Tongue (tissue), 2 donors: ENCODE measurements around the gene ATRNL1. TPM values are rescaled to one million over a fixed set of nuclear protein-coding genes. Genes with fewer than 3 reads are reported as not detected.
A peak's percentile ranks its signal among the peaks of the same experiment; 100 is the strongest.

Experiments used
- DNase-seq: peaks from one replicate; pipeline ENCODE4 v3.0.0-alpha.2; 2015
- total RNA-seq: library from RNA; depleted of rRNA; stranded (reverse); fragments of >200 nt; gene quantifications from one replicate; pipeline ENCODE4 v1.2.3, GENCODE V29; 2014

The ATRNL1 gene
- total RNA-seq, 1 donor from 2014 or later: 11.7 TPM

DNA sequence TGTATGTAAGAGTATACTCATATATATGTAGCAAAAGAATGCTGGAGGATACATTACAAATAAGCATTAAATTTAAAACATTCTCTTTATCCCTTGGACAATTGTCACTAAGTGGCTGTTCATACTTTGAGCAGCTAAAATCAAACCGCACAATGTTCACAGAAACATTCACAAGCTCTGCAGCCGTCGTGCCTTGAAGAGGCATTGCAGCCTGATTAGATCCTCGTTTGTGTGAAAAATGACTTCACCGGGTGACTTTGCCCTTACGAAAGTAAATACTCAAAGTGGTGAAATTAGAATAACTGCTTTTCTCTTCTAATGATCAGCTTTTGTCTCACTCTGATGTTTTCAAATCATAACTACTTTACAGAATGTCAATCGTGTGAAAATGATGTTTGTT lies 860.8 kb downstream of the ATRNL1 start:
- no peak for DNase-seq

DNA sequence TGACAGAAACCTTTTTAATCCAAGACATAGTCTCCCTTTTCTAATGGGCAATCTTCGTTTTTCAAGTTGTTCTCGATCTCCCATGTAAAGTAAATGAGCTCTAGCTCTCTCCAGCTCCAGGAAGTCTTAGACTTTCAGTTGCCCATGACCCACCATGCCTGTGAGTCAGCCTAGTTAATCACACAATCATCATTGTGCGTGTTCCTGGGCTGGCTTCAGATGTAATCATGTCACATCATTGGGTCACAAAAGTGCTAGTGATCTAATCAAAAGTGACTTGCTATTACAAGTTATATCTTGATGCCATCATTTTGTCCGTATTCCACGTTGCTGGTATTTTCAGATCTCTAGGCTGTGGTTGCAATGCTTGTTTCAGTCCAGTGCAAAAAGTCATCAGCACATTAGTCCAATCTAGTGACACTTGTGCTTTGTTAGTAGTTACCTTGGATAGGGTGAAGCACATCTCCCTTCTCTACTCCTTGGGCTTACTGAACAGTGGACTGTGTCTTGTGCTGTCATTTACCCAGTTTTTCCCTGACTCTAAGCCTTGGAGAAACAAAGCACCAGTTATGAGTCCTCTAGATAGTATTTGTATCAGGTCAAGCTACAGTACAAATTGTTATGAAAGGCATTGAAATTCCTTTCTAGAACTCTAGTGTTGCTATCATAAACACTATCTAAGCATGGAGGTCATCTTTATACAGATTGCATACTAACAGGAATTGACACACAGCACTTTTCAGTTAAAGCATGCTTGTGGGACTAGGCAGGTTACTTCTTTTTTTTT lies 863.3 kb downstream of the ATRNL1 start:
- no peak for DNase-seq

DNA sequence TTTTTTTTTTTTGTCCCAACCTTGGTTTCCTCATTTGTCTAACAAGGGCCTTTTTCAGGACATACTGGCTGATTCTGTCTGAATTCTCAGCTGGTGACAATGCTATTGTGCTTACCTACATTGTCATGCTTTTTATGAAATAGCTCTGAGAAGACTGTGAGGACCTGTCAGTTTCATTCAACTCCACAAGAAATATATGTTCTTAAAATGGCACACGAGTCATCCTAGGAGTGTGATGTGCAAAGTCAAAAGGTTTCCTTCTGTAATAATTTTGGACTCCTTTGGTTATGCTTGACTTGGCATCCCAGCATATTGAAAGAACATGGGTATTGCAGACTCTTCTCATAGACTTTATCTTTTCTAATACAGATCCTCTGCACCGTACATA lies 863.8 kb downstream of the ATRNL1 start:
- DNase-seq: no peak

DNA sequence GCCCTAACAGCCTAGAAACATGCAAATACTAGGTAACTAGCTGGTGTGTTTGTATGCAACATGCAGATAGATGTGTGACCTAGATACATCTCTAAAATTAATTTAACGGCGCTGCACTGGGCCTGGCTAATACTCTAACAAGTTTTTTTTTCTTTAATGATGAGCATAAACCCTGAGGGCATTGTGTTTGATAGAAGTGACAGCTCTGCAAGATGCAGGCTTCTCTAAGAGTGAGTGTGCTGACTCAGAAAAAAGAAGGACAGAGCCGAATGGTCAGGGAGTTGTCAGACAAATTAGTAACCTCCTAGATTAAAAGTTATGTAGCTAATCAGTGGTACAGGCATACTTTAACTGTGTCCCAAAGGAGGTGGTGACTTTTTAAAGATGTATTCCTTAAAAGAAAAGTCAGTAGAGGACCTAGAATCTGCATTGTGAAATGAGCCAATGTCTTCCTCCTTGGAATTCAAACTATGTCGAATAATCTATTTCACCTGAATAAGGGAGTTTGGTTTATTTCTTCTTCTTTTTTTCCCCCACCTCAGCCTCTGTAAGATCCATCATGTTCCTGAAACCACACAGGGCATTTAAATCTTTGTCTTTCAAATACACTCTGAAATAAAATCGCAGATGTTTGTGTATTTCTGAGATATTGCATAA lies 864.7 kb downstream of the ATRNL1 start:
- DNase-seq: no peak

DNA sequence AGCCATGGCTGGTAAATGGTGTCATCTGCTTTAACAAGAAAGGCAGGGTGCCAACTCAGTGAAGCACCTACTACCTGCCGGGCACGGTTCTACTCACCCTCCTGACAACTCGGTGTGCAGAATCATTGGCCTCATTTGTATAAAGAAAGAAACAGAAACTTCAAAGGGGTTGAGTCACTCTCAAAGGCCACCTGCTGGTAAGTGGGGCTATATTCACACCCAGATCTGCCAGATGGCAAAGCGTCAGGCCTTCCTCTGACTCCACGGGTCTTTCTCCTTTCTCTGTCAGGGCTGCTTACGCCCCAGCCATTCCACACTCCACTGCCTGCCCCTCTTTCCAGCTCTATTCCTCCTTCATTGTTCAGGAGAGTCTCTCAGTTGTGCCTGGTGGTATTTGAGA lies 870.7 kb downstream of the ATRNL1 start:
- DNase-seq: no peak

DNA sequence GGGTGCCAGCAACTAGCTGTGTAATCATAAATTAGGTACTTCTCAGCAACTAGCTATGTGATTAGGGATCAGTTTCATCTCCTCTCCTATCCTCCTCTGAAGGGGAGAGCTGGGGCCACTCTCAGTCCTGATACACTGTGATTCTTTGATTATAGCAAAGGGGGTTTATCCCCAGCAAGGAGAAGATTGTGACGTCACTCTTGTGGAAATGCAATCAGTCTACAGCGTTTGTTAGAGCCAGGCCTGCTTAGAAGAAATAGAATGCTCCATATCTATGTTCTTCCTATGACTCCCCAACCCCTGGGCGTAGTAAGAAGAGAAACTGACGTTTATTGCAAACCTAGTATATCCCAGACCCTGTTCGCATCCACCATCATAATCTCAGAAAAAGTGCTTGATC lies 871.7 kb downstream of the ATRNL1 start:
- no peak for DNase-seq

DNA sequence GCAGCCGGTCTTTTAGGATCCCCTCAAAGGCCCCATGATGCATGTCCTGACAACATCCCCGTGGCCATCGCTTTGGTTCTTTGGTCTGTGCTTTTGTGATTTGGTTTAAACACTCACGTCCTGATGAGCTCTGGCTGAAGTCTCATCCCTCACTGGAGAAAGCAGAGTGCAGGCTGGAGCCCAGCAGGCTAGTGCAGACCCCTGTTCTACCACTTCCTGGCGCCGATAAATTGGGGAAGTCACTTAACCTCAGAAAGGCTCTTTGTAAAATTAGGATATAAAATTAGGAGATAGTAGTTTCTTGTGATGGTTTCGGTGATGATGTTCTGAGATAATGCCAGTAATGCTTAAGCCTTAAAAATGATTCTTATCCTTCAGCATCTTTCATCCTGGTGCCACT lies 872.2 kb downstream of the ATRNL1 start:
- DNase-seq: no peak

DNA sequence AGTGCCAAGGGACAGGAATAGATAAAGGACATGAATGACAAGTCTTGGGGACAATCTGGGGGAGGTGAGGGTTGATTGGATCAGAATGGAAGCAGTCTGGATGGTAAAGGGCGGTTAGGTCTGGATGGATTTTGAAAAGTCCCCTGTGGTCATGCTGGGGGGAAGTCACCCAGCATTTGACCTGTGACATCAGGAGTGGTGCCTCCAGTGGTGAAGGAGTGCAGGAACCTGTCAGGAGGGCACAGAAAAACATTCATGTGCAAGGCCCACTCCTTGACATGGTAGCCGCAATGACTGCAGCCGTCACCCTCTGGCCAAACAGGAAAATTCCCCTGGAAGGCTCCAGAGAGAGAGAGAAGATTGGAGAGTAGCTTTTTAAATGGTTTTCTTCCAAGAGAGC lies 875.1 kb downstream of the ATRNL1 start:
- no peak for DNase-seq

DNA sequence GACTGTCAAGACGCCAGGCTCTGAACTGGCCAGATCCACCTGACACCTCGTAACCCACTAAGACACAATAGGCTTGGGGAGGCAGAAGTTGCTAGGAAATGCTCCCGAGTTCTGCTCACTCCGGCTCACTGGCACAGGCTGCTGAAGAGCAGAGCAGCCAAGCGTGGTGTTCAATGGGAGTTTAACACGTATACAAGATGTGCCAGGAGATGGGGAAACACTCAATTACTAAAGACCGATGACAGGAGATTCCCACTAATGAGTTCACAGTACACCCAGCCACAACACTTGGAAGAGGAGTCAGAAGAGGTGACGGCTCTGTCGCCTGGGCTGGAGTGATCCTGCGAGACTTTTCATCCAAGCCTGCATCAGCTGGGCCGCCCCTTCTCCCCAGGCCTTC lies 876.4 kb downstream of the ATRNL1 start:
- DNase-seq: no peak

DNA sequence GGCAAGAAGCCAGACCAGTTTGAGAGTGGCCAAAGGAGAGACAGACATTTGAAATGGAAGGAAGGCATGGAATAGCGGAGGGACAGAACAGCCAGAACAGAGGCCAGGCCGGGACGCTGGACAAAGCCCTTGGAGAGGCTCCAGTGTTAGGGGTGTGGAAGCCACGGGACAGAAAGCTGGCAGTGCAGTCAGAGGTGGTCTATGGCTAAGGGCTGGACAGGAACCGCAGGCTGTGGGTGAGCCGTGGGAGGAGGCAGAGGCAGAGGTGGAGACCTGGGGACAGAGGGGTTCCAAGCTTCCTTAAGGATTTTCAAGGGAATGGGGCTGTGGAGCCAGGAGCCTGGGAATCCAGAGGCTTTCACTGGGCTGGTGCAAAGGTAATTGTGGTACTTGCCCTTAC lies 878.8 kb downstream of the ATRNL1 start:
- no peak for DNase-seq

DNA sequence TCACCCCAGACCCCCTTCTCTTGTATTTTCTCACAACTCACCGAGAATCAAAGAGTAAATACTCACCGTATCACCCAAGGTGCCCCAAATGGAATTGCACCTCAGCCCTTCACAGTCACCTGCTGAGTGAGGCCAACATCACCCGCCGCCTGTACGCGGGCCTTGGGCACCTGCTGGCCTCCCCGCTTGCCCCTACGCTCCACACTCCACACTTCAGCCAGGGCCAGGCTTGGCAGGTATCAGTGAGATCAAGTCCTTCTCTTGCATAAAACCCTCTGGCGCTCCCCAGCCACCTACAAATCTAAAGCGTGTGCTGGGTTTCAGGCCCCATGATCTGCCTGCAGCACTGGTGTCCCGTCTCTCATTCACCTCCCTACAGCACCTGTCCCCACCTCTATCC lies 879.3 kb downstream of the ATRNL1 start:
- DNase-seq: no peak

DNA sequence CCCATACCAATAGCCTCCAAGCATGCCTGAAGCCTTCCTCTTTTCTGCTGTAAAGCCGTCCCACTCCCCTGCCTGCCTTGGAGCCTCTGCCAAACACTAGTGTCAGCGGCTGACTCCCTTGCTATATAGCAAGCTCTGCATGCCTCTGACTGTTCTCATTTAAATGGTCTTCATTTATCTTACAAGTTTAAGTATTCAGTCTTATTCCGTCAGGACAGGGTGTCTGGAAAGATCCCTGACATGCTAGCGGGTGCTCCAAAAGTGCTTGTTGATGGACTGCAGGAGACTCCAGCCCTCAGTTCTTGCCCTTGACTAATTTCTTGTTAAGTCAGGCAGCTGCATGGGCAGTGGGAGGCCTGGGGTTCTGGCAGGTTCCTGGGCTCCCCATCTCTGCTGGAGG lies 881.2 kb downstream of the ATRNL1 start:
- DNase-seq: peak; percentile 68

DNA sequence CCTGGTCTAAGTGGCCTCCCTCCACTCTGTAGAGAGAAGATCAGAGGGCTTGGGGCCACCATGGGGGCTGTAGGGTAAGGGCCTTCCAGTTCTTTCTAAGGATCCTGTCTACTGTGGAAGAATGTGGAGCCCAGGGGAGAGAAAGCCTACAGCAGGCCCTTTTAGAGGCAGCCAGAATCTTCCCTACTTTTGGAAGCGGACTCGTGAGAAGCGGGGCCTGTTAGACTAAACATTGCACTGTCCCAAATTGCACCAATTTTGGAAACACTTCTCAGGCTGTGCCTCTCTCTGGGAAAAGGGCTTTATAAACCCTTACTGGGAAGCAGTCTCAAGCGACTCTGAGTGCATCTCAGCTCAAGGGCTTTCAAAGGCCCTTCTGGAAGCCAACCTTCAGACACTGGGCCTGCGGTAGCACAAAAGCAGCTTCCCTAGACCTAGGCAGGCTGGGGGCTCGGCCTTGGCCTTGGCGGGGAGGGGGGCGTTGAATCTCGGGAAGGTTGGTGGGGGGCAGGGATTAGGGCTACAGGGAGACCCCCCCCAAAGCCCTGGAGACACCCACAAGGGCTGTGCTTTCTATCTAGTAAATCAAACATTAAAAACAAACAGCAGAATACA lies 881.8 kb downstream of the ATRNL1 start:
- DNase-seq: no peak

DNA sequence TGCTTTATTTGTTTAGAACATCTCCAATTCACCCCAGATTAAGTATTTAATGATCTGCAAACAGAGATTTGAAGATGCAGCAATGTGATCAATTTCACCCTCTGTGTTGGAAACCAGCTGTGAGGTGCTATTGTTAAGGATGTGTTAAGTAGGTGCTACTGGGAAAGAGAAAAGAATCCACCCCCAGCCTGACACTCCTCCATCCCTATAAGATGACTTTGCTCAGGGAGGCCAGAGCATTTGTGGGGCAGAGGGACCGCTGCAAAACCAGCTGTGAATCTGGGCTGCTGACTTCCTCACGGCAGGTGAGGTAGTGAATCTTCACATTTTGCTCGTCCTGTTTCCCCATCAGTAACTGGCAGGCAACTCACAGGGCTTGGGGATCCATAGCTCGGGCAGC lies 882.3 kb downstream of the ATRNL1 start:
- DNase-seq: no peak

DNA sequence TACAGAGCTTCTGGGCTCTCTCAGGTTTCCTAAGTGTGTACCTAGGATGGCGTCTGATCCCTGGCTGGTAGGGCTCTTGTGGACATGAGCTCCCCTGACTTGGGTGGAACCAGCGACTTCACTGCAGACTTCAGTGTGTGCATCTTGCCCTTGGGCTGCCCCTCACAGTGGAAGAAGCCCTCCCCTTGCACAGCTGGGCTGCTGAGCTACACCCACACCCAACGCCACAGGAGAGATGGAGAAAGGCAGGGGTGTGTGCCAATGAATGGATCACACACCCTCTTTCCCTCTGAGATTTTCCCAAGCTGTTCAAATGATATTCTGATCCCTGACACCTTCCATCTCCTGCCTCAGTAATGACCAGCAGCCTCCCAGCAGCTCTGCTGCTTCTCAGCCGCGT lies 883.2 kb downstream of the ATRNL1 start:
- DNase-seq: no peak

DNA sequence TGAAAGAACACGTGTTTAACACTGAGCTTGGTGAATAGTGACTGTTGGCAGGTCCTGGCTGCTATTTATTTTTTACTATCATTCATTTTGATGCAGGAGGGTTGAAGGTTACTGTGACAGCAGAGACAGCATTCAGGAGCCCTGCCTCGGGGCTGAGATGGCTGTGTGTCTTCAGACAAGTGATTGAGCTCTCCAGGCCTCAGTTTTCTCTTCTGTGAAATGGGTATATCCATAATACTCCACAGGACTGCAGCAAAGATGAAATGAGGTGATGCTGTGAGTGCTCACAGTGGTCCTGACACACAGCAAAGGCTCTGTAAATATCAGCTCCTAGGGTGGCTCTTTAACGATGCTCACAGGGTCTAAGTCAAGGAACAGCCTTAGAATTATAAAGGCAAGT lies 884.7 kb downstream of the ATRNL1 start:
- DNase-seq: no peak

DNA sequence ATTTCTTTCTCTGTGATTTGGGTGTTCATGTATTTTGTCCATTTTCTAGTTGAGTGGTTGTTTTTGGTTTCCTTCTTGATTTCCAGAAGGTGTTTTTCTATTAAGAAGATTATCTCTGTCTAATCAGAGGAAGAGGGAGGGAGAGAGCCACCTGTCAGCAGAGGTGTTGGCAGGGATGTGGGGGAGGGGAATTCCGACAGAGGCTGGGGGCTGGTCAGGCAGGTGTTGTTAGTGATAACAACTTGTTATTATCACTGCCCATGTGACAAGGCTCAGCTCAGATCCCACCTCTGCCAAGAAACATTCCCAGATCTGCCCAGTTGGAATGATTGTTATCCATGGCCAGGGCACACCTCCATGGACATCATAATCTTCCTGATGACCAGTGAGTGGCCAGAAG lies 886.4 kb downstream of the ATRNL1 start:
- no peak for DNase-seq

DNA sequence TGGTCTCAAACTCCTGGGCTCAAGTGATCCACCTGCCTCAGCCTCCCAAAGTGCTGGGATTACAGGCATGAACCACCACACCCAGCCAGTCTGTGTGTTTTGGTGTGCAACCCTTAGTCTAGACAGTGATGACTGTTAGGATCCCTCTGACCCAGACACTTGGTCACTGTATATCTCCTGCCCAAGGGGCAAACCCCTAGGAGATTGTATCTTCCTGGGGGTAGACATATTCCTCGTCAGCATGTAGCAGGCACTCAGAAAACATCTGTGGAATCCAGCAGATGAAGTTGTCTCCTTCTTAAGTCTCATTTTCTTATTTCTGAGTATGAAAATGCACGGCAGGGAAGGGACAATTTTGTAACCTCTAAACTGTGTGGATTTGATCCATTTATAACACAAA lies 887.3 kb downstream of the ATRNL1 start:
- no peak for DNase-seq

DNA sequence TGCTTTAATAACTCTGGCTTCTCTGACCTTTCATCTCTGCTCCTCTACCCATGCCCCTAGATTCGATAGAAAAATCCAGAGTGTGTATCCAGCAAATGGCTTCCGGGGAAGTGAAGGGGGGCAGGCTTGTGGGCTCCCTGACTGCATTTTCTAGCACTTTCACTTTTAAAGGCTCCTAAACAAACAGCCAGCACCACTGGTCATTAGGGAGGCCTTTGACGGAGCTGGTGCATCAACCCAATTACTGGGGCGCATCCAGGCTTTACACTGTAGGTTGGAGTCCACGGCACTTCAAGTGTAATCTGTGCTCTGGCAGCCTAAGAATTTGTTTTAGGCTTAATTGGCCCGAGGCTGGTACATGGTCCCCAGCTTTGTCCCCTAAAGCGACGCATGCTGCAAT lies 887.9 kb downstream of the ATRNL1 start:
- DNase-seq: no peak

DNA sequence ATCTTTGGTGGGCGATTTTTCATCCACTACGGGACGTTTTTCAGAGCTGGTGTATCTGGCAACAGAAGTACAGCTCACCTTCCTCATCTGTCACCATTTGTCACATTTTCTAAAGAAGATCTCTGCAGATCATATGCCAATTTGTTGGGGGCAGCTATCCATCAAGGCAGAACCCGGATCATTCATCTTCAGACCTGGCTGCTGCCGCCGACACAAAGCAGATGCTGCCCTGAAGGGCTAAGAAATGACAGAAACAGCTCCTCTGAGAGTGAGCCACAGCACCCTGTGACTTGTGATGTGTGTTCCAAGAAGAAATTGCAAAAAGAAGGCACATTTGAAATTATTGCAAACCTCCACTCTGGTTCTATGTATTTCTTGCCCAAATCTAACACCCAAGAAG lies 888.9 kb downstream of the ATRNL1 start:
- DNase-seq: no peak

DNA sequence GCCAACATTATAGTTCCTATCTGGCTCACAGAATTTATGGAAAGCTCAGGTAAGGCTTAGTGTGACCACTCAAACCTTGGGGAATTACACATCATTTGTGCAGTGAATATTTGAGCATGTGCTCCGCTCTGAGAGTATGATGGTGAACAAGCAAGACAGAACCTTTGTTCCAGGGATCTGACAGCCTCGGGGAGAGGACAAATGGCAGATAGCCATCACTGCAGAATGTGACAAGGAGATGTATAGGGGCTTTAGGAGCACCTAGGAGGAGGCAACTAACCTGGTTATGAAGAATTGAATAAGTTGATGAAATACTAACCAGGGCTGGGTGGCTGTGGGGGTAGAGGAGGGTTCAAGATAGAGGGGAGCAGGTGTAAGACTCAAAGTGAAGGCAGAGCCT lies 889.4 kb downstream of the ATRNL1 start:
- no peak for DNase-seq

DNA sequence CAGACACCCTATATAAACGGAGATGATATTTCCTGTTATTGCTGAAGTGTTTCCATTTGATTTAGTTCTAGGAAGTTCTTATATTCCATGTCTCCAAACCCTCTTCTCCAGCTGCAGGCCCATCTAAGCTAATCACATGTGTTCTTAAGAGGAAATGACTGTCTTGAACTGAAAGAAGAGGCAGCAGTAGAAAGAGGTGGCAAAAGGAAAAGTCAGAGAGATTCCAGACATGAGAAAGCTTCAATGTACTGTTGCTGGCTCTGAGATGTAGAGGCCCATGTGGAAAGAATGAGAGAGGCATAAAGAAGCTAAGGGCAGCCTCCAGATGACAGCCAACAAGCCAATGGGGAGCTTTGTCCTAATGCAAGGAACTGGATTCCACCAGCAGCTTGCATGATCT lies 892.6 kb downstream of the ATRNL1 start:
- no peak for DNase-seq

DNA sequence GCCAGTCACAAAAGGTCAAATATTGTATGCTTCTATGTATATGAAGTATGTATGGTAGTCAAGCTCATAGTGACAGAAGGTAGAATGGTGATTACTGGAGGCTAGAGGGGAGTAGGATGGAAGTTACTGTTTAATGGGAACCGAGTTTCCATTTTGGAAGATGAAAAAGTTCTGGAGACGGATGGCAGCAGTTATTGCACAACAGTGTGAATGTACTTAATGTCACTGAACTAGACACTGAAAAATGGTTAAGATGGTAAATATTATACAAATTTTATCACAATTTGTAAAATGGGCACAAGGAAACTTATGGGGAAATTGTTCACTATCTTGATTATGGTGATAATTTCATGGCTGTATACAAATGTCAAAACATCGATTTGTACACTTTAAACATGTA lies 895.2 kb downstream of the ATRNL1 start:
- no peak for DNase-seq

DNA sequence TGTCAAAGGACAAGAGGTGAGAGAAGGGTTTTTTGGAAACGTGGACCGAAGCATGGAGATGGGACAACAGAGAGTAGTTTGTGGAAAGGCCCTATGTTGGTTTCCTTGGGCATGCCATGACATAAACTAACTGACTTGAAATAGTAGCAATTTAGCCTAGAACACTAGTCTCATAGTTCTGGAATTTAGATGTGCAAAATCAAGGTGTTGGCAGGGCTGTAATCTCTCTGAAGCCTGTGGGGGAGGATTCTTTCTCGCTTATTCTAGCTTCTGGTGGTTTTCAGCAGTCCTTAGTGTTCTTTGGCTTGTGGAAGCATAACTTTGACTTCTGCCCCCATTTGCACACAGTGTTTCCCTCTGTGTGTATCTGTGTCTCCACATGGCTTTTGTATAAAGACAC lies 896.5 kb downstream of the ATRNL1 start:
- DNase-seq: no peak
